DOHH2 (cell line): ENCODE data around the gene TEX13B.

Experiments used
- H3F3A ChIP-seq: fragments of 200-600 bp; sonication (generic), shearing (Covaris generic); 2 replicates; pipeline ENCODE4 v1.6.0; 2016; ENCODE audit warnings: antibody characterized with exemption, mild to moderate bottlenecking; ENCODE audit not compliant: control insufficient read depth, insufficient read depth
- H3K27ac ChIP-seq: fragments of 200-600 bp; sonication (generic); 2 replicates; pipeline ENCODE4 v1.5.1; 2014; ENCODE audit warnings: low read depth, mild to moderate bottlenecking, low read length, moderate library complexity
- H3K27me3 ChIP-seq: fragments of 200-600 bp; sonication (generic); 2 replicates; pipeline ENCODE4 v1.6.1; 2014; ENCODE audit warnings: mild to moderate bottlenecking, low read length, mixed read lengths; ENCODE audit not compliant: control insufficient read depth
- H3K36me3 ChIP-seq: fragments of 200-600 bp; sonication (generic); 2 replicates; pipeline ENCODE4 v1.6.1; 2014; ENCODE audit warnings: mild to moderate bottlenecking, low read length, moderate library complexity, mixed read lengths; ENCODE audit not compliant: control insufficient read depth
- H3K4me1 ChIP-seq: fragments of 200-600 bp; sonication (generic); 2 replicates; pipeline ENCODE4 v1.6.1; 2014; ENCODE audit warnings: mild to moderate bottlenecking, low read length, mixed read lengths; ENCODE audit not compliant: control insufficient read depth
- H3K4me2 ChIP-seq: fragments of 200-600 bp; sonication (generic); 2 replicates; pipeline ENCODE4 v1.6.0; 2014; ENCODE audit warnings: mild to moderate bottlenecking, low read length, moderate library complexity
- H3K4me3 ChIP-seq: fragments of 200-600 bp; sonication (generic); 2 replicates; pipeline ENCODE4 v1.5.1; 2014; ENCODE audit warnings: mild to moderate bottlenecking, low read length, mixed read lengths
- H3K79me2 ChIP-seq: fragments of 200-600 bp; sonication (generic); 2 replicates; pipeline ENCODE4 v1.6.1; 2014; ENCODE audit warnings: mild to moderate bottlenecking, low read length, mixed read lengths; ENCODE audit not compliant: control insufficient read depth
- H3K9me2 ChIP-seq: fragments of 200-600 bp; sonication (generic); replicated peaks from 2 replicates; pipeline ENCODE4 v1.6.1; 2014; ENCODE audit warnings: mild to moderate bottlenecking, low read length, mixed read lengths; ENCODE audit not compliant: control insufficient read depth
- H3K9me3 ChIP-seq: fragments of 200-600 bp; sonication (generic); 2 replicates; pipeline ENCODE4 v1.6.1; 2014; ENCODE audit warnings: antibody characterized with exemption, low read length, mixed read lengths; ENCODE audit not compliant: control insufficient read depth, insufficient read depth
- H4K20me1 ChIP-seq: fragments of 200-600 bp; sonication (generic); 2 replicates; pipeline ENCODE4 v1.6.0; 2014; ENCODE audit warnings: low read depth, mild to moderate bottlenecking, antibody characterized with exemption, low read length, moderate library complexity; ENCODE audit not compliant: control insufficient read depth, insufficient read depth
- EZH2phosphoT487 ChIP-seq: fragments of 200-600 bp; sonication (generic); IDR thresholded peaks from 2 replicates; pipeline ENCODE4 v1.6.1; 2017; ENCODE audit warnings: borderline replicate concordance, mild to moderate bottlenecking, antibody characterized with exemption, low read length, moderate library complexity, mixed read lengths
- TF ChIP-seq, protein P1 (sequence below): fragments of 200-600 bp; sonication (generic); IDR thresholded peaks from one replicate; pipeline ENCODE4 v1.5.1; 2014; ENCODE audit warnings: antibody characterized with exemption, mild to moderate bottlenecking, low read depth, low read length; ENCODE audit not compliant: poor library complexity, severe bottlenecking

Gene TEX13B

DNA sequence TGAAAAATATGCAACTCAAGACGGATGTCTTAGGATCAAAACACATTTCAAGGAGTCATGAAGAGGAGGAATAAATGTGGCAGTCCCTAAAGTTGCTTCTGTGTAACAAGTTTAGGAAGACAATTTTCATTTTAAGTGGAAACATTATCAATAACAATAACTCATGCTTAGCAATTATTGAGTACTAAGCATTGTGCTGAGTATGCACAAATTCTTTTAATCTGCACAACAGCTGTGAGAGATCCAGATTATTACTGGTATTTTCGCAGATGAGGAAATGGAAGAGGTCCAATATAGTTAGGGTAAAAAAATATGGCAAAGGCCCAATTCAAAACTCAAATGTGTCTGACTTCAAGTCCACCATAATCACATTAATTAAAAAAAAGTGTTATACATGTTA is 2.9 kb upstream of the TEX13B start:
- Histone ChIP-seq H3K27me3 (no peaks in the 10 kb centered on the region), H3K9me3 (no peaks in the 10 kb centered on the region), H3K9me2 (no peaks in the 10 kb centered on the region), H3K27ac (no peak overlapping the region), H3K4me3 (no peak overlapping the region), H3F3A (no peaks in the 10 kb centered on the region), H3K36me3 (no peaks in the 10 kb centered on the region), H3K4me2 (no peak overlapping the region), H4K20me1 (no peaks in the 10 kb centered on the region), H3K4me1 (no peaks in the 10 kb centered on the region), H3K79me2 (no peaks in the 10 kb centered on the region)
- TF ChIP-seq, protein P1, sequence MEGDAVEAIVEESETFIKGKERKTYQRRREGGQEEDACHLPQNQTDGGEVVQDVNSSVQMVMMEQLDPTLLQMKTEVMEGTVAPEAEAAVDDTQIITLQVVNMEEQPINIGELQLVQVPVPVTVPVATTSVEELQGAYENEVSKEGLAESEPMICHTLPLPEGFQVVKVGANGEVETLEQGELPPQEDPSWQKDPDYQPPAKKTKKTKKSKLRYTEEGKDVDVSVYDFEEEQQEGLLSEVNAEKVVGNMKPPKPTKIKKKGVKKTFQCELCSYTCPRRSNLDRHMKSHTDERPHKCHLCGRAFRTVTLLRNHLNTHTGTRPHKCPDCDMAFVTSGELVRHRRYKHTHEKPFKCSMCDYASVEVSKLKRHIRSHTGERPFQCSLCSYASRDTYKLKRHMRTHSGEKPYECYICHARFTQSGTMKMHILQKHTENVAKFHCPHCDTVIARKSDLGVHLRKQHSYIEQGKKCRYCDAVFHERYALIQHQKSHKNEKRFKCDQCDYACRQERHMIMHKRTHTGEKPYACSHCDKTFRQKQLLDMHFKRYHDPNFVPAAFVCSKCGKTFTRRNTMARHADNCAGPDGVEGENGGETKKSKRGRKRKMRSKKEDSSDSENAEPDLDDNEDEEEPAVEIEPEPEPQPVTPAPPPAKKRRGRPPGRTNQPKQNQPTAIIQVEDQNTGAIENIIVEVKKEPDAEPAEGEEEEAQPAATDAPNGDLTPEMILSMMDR: no peak
- no peak for TF ChIP-seq EZH2phosphoT487

DNA sequence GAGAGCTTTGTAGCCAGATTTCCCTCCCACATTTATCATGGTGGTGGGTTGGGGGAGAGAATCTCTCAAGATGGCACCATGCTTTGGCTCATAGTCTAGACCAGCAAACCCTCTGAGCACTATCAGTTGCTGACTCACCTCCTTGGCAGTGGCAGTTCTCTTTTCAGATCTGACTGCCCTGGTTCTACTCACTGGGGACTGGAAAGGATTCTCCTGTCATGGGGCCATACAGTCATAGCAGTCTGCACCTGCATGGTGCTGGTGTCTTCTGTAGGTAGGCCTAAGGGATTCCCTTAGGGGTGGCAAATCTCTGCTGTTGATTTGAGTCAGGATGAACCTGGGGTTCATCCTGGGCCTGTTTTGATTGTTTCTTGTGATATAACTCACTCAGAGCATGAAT is 2.6 kb downstream of the TEX13B start:
- Histone ChIP-seq H3F3A (no peaks in the 10 kb centered on the region), H3K4me3 (no peak overlapping the region), H4K20me1 (no peaks in the 10 kb centered on the region), H3K4me2 (no peak overlapping the region), H3K36me3 (no peaks in the 10 kb centered on the region), H3K27ac (no peak overlapping the region), H3K79me2 (no peaks in the 10 kb centered on the region), H3K9me3 (no peaks in the 10 kb centered on the region), H3K27me3 (no peaks in the 10 kb centered on the region), H3K9me2 (no peaks in the 10 kb centered on the region), H3K4me1 (no peaks in the 10 kb centered on the region)
- TF ChIP-seq, protein P1: no peak
- no peak for TF ChIP-seq EZH2phosphoT487

DNA sequence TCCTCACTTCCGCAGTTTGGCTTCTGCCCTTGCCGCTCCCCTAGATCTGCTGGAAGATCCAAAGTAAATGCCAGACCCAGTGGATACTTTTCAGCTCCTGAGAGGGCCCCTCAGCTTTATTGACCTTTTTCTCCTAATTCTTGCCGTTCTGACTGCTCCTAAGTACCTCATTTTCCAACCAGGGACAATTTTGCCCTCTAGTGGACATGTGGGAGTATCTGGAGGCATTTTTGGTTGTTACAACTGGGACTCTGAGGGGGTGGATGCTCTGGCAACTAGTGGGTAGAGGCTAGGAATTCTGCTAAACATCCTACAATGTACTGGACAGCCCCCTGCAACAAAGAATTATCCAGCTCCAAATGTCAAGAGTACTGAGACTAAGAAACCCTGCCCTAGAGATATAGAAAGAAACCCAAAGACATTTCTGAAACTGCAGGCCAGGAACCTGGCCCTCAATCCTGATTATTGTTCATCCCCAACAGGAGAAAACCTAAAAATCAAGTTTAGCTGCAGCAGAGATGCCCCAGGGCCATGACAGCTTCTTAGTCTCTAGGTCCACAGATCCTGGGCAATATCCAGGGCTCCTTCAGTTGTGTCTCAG is 3.4 kb downstream of the TEX13B start:
- Histone ChIP-seq H3K27ac (no peak overlapping the region), H3F3A (no peaks in the 10 kb centered on the region), H3K4me3 (no peak overlapping the region), H3K9me3 (no peaks in the 10 kb centered on the region), H3K79me2 (no peaks in the 10 kb centered on the region), H3K9me2 (no peaks in the 10 kb centered on the region), H4K20me1 (no peaks in the 10 kb centered on the region), H3K27me3 (no peaks in the 10 kb centered on the region), H3K4me2 (no peak overlapping the region), H3K4me1 (no peaks in the 10 kb centered on the region), H3K36me3 (no peaks in the 10 kb centered on the region)
- no peak for TF ChIP-seq EZH2phosphoT487
- TF ChIP-seq, protein P1: peak; percentile 34

DNA sequence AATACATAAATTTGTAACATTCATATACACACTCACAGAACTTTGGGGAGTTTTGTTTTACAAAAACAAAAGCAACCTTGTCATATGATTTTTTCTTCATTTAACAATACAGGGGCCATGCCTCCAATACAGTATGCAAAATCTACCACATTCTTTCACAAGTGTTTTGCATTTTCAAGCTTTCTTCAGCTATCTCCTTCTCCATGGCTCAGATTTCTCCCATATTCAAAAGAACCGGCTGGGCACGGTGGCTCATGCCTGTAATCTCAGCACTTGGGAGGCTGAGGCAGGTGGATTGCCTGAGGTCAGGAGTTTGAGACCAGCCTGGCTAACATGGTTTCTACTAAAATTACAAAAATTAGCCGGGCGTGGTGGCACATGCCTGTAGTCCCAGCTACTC is 4.1 kb downstream of the TEX13B start:
- H3K4me3 ChIP-seq: no peak overlapping the region
- no peak overlapping the region for H3K4me2 ChIP-seq
- H3K9me3 ChIP-seq: no peaks in the 10 kb centered on the region
- no peaks in the 10 kb centered on the region for H3K36me3 ChIP-seq
- no peaks in the 10 kb centered on the region for H4K20me1 ChIP-seq
- no peaks in the 10 kb centered on the region for H3K4me1 ChIP-seq
- TF ChIP-seq EZH2phosphoT487: no peak
- TF ChIP-seq, protein P1: no peak
- H3K27ac ChIP-seq: no peak overlapping the region
- no peaks in the 10 kb centered on the region for H3F3A ChIP-seq
- H3K9me2 ChIP-seq: no peaks in the 10 kb centered on the region
- H3K27me3 ChIP-seq: no peaks in the 10 kb centered on the region
- no peaks in the 10 kb centered on the region for H3K79me2 ChIP-seq
